Measurements from ENCODE around the gene IFIH1.

The IFIH1 gene

DNA sequence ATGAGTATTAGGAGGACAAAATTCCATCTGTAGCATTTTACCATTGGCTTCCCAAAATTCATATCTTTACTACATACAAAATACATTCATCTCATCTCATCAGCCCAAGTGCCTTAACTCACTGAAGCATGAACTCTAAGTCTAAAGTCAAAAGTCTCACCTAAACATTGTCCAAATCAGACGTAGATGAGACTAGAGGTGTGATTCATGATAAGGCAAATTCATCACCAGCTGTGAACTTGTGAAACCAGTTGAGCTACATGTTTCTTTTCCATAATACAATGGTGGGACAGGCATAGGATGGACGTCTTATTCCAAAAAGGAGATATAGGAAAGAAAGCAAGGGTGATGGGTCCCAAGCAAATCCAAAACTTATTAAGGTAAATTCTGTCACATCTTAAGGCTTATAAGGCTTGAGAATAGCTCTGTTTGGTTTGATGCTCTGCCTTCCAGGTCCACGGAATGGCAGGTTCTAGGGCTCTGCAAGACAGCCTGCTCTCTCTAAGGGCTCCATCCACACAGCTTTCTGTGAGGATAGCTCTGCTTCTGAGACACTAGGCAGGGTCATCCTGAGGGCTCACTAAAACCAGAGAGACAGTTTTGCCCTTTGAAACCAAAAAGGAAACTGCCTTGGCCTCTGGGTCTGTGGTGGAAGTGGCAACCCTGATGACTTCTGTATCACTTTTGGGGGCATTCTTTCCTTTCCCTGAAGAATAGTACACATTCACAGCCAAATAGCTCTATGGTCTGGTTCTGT lies 9.6 kb downstream of the IFIH1 start:
- no peak for DNase-seq

DNA sequence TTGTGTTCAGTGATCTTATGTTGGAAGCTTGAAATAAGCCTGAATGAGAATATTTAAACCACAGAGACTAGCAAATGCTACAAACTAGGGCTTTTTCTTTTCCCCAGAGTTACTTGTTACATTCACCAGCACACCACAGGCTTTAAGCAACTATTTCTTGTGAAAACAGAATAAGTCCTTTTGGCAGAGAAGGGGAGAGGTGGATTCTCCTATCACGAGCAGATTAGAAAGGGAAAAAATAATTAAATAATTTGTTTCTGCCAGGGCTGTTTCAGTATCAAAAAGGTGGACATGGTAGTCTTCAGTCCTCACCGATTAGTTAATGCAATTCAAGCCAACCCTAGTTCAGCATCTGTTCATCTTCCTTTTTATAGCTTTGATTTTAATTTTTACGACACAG lies 12.6 kb downstream of the IFIH1 start:
- DNase-seq, result no peak

DNA sequence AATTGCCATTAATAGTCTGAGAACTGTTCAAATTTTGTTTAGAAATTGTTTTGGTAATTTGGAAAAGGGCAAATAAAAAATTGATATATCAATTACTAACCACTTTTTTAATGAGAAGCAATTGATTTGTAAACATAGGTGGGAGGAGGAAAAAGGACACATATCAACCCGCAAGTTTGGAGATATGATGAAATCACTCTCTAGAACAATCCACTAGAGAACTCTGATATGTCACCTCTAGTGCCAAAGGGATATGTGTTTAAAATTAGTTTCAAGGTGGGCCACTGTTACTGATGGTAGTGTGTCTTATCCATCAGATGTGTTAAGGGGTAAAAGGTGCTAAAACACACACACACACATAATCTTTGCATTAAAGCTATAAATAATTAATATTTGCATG lies 16.6 kb downstream of the IFIH1 start:
- DNase-seq, result no peak

DNA sequence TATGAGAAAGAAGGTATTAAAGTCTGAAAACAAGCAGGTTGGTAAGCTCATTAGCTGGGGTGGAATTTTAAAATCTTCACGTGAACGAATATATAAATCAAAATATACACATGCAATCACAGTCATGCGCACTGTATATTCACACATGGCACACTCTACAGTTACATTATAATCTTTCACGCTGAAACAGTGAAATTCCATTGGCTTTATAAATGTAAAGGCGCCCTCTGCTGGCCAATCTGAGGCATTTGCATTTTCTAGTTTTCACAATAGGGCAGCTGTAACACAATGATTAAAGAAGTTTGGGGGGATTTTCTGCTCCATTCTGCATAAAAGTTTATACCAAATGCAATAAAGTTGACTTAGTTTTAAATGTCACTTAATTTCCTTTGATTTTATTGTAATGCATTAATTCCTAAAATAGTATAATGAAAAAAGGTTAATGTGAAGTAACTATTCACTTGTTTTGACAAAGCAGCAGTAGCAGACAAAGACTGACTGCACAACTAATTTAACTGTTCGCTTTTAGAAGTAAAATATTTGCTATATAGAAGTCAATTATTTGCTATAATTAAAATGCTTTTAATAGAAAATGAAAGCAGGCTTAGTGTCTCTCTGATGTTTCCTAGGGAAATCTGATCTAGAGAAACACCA lies 17.2 kb downstream of the IFIH1 start:
- DNase-seq, result peak in 5 of 14 donors; percentile 8 to 47 (median 9)

DNA sequence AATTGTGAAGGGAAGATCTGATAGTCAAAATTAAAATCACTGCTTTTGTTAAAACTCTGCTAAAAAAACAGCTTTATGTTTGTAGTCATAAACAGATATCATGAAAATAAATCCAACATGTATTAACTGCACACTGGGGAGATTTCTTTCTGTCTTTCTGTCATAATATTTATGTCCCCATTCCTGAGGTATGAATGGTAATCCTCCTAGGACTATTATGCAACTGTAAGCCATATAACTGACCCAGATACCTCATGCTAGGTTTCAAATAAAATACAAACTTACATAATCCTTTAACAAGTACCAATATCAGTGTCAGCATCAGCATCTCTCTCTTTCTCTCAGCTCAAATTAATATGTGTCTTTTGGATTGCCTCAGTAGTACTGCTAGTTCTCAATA lies 18.2 kb downstream of the IFIH1 start:
- DNase-seq, result no peak

DNA sequence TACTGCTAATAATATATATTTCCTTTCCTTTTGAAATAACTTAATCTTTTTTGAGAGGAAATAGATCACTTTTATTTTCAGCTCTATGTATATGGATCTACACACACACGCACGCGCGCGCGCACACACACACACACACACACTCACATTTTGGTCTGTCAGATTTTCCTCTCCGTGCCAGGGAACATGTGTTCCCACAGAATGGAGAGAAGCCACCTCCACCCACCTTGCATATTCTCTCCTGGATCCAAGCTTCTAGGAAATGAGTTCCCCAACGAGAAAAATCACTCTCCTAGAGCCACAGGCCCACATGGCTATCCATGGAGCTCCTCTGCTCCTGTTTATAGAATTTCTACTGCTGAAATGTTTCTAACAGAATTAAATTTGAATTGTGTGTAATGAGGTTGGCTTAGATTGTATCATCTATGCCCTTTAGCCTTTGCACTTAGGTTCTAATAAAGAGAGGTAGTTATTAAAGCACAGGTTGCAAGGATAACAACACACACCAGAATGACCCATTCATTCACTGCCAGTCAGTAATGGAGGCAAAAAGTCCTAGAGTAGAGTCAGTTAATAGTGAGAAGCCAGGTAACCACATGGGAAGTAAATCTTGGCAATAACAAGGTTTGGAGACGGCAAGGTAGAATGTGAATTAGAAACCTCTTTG lies 19.7 kb downstream of the IFIH1 start:
- no peak for DNase-seq

DNA sequence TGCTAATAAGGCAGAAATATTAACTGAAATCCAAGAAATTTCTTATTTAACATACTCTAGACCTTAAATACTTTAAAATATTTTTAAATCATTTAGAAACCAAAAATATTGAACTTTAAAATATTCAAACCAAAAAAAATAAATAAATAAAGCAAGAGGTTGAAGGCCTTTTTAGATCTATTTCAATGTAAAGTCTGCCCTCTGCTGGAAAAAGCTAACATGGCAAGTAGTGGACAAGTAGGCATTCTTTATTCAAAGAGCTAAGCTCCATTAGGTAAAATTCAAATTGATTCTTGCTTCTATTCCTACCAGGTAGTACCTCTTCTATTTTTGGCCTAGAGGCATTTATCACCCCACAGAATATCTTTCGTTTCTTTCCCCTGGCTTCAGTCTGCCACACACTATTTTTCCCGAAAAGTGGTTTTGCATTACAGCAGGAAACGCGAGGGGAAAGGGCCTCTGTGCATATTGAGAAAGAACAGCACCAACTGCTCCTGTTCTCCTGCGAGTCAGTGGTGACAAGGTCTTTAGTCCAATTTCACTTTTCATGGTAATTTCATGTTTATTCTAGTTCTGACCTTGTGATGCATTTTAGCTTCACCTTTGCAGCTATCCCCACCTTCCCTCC lies 20.4 kb downstream of the IFIH1 start:
- DNase-seq, result peak in 3 of 14 donors; percentile 18 to 32 (median 19)

DNA sequence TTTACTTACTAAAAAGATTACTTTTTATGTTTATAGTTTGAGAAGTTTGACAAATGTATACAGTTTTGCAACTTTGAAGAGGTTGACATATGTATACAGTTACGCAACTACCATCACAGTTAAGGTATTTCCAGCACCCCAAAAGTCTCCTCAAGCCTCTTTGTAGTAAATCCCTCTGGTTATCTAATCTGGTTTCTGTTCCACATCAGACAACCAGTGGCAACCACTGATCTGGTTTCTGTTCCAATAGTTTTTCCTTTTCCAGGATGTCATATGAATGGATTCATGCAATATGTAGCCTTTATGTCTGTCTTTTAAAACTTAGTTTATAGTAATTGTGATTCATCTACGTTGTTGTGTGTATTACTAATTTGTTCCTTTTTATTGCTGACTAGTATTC lies 23.5 kb downstream of the IFIH1 start:
- DNase-seq, result no peak

DNA sequence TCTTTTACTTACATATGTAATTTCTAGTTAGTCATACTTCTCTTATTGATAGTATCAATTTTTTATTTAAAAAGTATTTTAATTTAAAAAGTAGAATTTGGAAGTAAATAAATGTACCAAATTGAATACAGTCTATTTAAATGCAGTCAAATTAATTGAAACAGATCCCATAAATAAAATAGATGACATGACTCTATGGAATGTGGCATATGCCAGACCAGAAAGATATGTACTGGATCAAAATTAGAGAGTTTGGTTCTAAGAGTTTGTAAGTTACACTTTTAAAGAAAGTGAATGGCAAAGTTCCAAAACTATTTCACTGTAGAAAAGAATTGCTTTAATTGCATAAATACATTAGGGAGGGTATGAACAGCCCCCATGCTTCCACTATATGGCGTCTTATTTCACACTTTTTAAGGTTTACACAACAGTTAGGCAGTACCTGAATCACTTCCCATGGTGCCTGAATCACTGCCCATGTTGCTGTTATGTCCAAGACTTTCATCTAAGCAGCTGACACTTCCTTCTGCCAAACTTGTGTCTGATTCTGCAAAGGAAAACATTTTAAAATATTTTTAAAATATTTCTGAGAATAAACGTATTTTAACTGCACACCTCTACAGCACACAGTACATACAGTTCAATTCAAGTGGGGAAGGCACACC lies 25.2 kb downstream of the IFIH1 start:
- DNase-seq, result no peak

DNA sequence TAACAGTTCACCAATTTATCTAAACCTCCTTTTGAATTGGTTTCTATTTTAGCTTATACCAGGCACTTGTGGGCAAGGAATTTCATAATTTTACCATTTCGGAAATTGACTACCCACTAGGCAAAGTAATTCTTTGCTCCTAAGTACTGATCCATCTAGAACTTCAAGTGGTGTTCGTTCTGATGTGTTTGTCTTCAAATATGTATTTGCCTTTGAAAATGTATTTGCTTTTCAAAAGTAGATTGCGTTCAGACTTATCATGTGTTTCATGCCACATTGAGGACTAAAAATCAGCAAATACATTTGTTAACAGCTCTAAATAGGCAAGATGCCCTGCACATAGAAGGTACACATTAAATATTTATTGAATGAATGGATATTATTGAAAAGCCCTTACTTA lies 26.7 kb downstream of the IFIH1 start:
- no peak for DNase-seq

DNA sequence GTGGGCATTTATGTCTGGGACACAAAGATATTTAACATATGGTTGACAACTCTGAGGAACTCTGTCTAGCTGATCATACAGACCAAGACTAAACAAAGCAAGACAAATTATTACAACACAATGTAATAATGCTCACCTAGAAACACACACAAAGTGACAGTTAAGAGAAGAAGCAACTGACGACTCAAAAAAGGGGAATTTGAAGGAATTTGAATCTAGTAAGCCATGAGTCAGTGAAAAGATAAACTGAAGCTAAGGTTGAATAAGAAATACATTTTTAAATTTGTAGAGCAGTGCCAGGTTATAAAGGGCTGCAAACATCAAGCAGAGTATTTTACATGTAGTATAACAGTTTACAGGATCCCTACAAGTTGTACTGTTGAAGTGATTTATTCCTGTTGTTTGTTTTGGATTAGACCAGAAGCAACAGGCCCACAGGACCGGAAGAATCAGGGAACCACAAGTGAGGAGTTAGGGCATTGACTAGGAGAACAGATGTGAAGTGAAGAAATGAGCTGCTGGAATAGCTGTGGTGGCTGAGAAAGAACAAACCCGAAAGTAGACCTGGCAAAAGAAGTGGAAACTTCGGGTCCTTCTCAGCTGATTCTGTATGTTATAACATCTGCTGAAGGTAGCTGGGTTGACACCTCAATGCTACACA lies 35.6 kb downstream of the IFIH1 start:
- no peak for DNase-seq

DNA sequence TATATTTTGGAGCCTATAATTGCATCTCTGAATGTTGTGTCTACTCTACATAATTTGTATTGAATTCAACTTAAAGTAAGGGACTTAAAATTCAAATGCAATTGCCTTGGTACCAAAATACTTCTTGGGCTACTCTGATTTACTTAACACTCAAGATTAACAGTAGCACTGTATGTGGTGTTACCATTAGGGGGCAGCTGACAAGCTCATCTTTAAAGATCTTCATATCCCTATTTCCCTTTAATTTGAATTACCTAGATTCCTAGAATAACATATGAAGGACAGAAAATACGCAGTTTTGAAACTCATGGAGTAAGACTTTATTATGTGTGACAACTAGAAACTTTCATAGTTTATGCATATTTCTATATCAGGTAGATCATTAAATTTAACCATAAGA lies 37.8 kb downstream of the IFIH1 start:
- no peak for DNase-seq

DNA sequence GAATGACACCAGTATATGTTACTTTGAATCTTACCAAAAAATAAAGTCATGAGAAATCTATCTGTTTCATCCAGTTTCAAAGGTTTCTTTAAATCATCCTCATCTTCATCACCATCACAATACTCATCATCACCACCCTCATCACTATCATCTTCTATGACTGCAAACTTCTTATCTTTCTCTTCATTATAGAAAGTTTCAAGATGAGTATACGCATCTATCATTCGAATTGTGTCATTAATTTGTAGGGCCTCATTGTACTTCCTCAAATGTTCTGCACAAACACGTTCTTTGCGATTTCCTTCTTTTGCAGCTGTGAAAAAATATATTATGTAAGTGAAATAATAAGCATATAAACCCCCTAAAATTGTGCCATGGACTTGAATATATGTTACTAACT lies 41.1 kb downstream of the IFIH1 start:
- DNase-seq, result no peak

DNA sequence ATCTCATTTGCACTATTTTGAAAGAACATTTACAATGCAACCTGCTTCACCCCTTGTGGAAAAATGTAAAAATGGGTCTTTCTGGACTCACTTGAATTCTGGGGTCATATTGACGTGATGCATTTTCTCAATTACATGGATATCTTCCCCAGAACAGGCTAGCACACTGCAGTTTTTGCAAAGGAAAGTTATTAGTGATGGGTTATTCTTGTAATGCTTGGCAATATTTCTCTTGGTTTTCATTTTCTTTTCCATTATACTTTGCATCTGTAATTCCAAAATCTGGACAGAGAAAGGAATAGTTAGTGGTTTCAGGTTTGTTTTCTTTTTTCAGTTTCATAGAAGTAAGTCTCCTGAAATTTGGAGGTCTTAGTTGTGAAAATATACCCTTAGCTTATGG lies 50.5 kb downstream of the IFIH1 start:
- no peak for DNase-seq

DNA sequence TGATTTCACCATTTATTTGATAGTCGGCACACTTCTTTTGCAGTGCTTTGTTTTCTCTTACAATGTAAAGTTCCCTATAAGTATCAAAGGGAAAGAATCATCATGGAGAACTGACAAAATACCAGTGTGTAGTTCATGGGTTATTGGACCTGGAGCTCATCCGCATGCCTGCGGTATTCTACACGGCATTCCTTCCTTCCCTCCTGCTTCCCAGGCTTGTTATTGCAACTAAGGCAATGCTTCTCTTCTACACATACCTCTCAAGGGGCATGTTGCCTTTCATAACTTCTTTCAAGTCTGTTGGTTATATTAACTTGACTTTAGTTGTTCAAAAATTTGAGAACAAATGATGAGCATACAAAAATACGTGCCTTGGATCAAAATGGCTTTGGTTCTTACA lies 51.0 kb downstream of the IFIH1 start:
- DNase-seq, result no peak

DNA sequence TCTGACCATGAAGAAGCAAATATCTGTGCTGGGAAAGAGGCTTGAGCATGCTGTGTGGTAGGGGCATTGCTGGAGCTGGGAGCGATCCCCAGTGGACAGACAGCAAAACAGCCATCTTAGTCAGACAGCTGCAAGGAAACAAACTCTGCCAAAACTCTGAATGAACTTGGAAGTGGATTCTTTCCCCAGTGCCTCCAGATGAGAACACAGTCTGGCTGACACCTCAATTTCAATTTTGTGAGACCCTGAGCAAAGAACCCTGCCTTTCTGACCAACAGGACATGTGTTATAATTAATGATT lies 52.1 kb downstream of the IFIH1 start:
- DNase-seq, result no peak

DNA sequence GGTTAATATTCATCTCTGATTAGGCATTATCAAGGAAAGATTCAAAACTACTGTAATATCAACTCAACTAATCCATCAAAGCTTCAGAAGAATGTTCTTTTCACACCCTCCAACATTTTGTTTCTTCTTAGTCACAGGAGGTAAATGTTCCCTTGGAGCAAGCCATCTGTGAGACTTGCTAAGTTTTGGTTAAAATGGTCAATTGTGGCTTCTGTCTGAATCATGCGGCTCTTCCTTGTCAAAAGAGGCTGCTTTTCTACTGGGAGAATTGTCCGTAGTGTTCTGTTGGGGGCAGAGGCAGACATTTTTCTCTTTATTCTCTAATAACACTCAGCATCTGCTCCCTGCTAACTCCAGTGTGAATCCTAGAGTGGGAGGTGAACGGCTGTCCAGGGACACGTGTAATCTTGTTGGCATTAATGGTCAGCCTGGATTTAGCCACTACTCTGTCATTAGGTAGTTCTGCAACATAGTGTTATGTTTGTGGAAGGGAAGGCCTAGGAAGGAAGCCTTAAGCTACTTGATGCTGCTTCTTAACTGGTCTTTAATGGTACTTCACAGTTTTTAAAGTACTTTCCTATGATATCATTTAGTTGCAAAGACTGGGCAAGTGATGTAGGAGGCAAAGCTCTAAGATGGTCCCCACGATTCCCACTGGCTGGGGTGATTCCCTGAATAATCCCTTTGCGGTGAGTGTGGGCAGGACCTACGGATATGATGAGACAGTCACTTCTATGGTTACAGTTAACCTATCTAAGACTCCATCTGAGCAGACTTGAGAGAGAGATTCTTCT lies 52.6 kb downstream of the IFIH1 start:
- DNase-seq, result no peak

DNA sequence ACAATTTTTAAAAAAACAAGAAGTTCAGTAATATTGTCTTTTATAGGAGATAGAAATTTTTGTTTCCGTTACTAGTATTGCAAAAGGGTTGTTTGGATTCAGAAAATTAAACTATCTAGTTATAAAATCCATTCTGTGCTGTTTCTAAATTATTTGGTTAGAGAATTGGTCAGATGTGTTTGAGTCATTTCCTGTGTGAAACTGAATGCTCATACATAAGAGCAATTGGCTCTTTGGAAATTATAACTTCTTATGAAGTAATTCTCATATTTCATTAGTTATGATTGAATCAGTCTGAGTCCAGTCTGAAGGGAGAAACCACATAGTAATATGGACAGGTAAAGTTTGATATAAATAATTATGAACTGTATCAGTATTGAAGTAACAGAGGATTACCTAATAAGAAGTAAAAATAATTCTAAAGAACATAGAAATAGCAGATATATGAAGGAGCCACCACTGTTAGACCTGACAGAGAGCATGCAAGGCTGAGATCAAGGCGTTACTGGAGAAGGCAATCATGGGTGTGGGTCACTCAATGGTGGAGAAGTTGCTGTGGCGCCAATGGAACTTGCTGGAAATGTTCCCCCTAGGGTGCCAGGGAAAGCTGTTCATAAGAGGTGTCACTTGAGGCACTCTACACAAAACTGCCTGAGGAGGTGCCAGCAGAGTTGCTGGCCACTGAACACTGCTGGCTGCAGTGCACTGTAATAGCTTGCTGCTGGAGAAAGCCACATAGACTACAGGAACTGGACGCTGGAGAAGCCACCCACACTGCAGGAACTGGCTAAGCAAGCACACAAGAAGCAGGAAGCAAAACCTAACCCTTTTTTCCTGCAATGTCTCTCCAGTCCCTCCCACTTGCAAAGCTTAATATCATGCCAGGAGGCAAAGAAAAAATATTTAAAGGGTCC lies 57.2 kb downstream of the IFIH1 start:
- DNase-seq, result no peak

DNA sequence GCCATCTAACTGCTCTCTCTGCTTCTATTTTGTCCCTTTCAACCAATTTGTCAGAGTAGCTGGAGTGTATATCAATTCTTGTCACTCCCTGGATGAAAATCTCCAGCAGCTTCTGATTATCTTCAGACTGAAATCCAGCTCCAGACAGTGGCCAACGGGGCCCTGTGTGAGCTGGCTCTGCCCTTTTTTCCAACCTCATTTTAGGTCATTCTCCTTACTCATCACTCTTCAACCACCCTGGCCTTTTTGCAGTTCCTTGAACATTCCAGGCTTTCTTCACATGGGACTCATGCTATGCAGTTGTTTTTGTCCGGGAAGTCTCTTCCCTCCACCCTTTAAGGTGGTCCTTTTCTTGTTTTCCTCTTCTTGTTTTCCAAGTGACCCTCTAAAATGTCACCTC lies 59.8 kb downstream of the IFIH1 start:
- DNase-seq, result no peak

DNA sequence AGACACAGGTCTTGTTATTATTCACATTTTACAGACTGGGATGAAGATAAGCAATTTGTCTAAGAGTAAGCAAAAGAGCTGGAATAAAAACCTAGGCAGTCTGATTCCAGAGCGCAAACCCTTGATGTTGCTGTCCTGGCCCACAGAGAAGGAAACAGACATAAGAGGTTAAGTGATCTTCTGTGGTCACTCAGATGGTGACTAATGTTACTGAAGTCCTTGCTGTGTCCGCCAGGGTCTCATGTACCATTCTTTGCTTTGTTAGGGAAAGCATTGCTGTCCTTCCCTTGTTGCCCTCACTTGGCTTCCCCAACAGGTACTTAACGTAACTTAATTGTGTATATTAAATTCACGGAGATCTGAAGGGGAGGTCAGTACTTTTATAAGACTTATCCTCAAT lies 60.3 kb downstream of the IFIH1 start:
- DNase-seq, result no peak

DNA sequence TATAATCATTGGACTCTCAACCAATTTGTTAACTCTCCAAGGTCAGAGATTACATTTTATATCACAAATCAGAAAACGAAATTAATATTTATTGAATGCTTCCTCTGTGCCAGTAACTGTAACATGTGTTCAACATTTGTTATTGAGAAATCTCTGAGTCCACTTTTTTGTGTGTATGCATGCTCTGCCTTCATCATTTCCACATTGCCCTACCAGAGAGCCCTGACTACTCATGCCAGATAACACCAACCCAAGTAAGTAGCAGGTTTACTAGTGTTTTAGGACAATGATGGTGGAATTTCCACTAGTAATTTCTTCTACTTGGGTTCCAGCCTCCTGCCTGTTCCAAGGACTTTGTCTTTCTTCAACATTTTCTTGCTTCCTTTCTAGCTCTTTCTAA lies 61.1 kb downstream of the IFIH1 start:
- no peak for DNase-seq
